Stromal cell of bone marrow (primary cell): ENCODE data around the gene ROBO1.

Experiments used
- DNase-seq: peaks from one replicate; pipeline ENCODE4 v3.0.0-alpha.2; 2012; ENCODE audit warnings: low read depth

Gene ROBO1

DNA sequence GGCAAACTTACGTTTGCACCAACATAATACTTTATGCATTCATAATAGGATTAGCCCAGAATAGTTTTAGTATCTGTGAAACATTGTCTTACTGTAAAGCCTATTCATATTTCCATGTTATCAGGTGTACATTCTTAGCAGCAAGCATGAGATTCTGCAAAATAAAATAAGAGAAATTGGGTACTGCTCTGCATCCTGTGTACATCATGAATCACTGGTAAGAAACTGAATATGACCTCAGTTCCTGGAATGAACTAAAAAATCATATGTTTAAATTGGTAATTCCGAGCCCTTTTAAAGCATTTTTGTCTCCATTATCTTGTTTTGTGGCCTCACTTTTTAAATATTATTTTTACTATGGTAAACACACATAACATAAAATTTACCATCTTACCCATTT is 605.1 kb downstream of the ROBO1 start:
- no peak for DNase-seq

DNA sequence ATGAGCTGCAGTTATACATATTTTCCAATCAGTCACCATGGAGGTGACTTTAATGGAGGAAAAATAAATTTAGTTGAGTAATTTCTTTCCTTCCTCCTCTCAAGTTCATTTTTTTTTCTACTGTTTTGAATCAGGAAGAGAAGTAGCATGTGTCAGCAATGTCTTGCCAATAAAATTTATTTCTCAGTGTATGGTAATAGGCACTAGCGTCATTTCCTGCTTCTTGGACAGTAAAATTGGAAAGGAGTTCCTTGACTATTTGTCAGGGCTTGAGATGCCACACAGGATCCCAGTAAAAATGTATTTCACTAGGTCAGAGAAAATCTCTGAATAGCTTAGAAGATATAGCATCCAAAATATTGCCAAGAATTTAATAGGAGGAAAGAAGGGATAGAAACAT is 605.9 kb downstream of the ROBO1 start:
- peak; percentile 28 for DNase-seq

DNA sequence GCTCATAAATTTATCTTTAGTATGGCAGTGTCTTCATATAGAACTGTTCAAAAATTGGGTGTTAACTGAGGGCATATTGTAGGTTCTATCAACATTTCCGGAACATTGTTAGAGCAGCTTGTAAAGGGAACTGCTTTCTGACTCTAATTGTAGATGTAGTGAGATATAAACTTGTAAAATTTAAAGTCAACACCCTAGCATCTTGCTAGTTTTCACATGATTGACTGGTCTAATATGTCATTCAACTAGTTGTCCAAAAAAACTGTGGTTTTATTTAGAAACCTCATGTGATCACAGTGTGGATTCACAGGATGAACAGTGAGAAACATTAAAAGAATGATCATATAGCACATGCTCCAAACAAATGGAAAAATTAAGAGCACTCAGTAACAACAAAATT is 607.4 kb downstream of the ROBO1 start:
- DNase-seq = no peak

- no peak for DNase-seq
Measured at GRCh38 chr3:79159736-79160135, 608.1 kb downstream of the ROBO1 start.

DNA sequence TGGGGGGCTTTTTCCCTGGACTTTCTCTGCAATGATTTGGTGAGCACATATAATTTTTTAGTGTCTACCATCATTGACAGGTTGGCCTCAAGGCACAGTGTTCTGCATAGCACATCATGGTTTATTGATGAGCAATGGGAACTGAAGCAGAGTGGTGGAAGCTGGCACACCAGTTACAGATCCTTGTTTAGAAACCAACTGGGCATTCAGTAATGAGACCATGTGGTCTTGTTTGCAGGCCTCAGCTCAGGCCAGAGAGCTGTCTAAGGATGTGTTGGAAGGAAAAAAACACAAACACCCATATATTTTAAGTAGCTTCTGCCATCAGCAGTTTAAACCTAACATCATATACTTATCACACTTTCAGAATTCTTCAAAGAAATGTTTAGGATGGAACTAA is 610.6 kb downstream of the ROBO1 start:
- no peak for DNase-seq

GRCh38 chr3:79154865-79155264 is 612.9 kb downstream of the ROBO1 start:
- DNase-seq = no peak

DNA sequence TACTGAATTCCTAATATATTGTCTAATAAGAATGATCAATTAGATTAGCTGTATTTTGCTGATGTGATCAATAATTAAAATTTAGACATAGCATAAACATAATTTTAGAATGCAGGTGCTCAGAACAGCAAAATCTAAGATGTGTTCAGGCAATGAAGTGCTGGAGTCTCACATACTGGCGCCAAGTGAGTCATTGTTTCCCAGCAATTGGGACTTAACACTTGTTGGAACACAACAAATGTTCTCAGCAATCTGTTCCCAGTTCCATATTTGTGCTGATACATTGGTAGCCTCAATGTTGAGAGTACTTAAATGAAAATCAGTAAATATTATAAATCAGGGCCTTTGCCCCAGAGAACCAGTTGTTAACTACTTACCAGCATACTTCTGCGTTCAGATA is 619.0 kb downstream of the ROBO1 start:
- peak; percentile 31 for DNase-seq

DNA sequence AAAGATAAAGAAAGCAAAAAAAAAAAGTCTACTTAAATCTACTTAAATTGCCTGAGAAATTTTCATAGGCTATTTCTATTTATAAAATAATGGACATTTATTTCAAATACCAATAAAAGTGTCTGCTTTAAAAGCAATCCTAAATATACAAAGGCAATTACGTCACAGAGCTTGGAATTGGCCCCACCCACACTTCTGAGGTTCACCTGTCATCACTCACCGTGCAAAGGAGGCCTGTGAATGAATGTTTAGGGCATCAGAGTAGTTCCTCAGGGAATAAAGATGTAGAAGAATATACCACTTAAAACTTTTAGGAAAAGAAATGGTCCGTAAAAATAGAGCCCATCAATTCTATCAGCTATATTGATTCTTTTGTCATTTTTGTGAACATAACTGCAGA is 621.8 kb downstream of the ROBO1 start:
- DNase-seq = no peak

GRCh38 chr3:79140708-79141107 is 627.1 kb downstream of the ROBO1 start:
- peak; percentile 30 for DNase-seq

GRCh38 chr3:79139395-79140068 is 628.3 kb downstream of the ROBO1 start:
- DNase-seq = peak; percentile 62

- DNase-seq = no peak
Measured at GRCh38 chr3:79125313-79125984, 642.3 kb downstream of the ROBO1 start.

- DNase-seq = no peak
Measured at GRCh38 chr3:79115458-79115857, 652.3 kb downstream of the ROBO1 start.

- no peak for DNase-seq
Measured at GRCh38 chr3:79113876-79114275, 653.9 kb downstream of the ROBO1 start.

DNA sequence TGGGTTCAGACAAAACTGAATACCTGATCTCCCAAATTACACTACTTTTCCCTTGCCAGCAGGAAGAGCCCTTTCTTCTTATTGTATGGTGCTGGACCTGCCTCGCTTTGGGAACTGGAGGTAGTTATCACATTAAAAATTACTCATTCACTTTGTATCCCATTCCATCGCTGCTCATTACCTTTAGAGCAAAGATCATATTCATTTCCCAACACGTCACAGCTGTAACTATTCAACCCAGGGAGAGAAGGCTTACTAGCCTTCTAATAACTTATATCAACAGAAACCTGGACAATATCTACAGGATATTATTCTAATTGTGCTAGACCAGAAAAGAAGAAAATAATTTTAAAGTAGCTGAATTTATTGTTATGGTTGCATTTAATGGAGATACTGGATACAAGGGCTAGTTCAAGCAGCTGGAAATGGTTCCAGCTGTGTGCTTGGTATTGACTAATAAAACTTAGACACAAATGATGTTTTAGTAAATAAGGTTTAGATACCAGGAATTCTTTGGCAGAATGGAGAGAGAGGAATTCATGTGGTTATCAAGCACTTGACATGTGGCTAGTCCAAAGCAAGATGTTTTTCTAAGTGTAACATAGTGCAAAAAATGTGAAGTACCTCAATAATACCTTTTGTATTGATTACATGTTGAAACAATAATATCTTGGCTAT is 656.3 kb downstream of the ROBO1 start:
- DNase-seq = no peak

GRCh38 chr3:79109754-79110153 is 658.0 kb downstream of the ROBO1 start:
- DNase-seq = no peak

GRCh38 chr3:79103307-79103706 is 664.5 kb downstream of the ROBO1 start:
- no peak for DNase-seq

DNA sequence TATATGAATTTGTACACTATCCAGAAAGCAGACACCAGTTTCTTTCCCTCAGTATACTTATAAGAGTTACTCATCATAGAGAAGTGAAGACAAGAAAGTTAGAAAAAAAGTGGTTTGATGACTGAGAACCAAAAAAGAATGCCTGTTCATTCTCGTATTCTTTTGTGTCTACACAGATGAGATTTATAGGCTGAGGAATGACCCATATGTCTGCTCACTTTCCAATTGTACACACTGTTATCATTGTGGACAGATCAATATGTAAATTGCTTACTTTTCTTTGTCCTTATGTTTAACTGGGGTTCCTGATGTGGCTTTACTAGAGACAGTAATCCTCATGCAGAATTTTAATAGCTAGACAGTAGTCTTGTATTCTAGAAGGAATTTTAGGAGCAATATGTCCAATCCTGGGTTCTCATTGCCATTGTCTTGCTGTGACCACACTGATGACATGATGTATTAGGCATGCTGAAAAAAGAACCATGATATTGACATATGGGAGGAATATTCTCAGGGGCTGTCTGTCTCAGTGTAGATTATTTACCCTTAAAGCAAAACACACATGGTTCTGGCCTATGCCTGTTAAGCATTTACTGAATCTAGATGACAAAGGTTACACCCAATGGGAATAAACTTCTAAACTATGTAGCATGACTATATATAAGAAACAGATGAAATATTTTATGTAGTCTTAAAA is 669.7 kb downstream of the ROBO1 start:
- no peak for DNase-seq

DNA sequence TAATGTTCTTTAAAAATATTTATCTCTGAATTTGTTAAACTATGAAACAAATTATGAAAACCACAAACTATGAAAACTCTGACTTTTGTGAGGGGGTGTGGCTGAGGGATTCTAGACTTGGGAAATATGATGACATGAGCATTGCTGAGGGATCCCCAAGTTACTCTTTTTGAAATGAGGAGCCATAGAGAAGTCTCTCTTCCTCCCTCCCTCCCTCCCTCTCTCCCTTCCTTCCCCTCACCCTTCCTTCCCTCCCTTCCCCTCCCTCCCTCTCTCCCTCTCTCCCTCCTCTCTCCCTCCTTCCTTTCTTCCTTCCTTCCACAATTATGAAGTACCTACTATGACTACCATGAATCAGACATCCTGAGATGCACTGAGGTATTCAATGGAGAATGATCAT is 673.1 kb downstream of the ROBO1 start:
- no peak for DNase-seq

GRCh38 chr3:79086514-79086913 is 681.3 kb downstream of the ROBO1 start:
- peak; percentile 26 for DNase-seq

DNA sequence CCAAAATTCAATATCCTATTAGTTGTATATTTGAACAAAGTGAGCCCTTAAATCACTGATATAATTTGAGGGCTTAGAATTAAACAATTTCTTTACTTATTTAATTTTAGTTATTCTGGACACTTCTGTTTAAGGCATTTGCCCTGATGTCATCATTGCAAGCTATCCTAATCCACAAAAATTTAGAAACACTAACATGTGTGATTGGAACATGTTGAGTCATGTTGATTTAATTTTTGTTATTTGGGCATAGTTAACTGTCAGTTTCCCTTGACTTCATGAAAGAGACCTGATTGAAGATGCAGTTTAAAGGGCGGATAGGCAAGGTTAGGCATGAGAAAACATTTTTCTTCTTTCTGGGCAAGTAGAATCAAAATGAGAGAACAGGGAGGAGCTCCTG is 682.6 kb downstream of the ROBO1 start:
- no peak for DNase-seq

- no peak for DNase-seq
Measured at GRCh38 chr3:79081335-79081734, 686.5 kb downstream of the ROBO1 start.

GRCh38 chr3:79074558-79074957 is 693.2 kb downstream of the ROBO1 start:
- no peak for DNase-seq

- no peak for DNase-seq
Measured at GRCh38 chr3:79067734-79068133, 700.1 kb downstream of the ROBO1 start.
